GM12878 (cell line): ENCODE results near the gene C2orf80. TPM values are rescaled to one million over a fixed set of nuclear protein-coding genes. Genes with fewer than 3 reads are reported as not detected.

Experiments used
- ATAC-seq: fragments of 200-7000 bp; cut with Tn5 transposase; 3 replicates; pipeline ENCODE4 v1.9.1; 2020; ENCODE audit warnings: mild to moderate bottlenecking, moderate library complexity
- Bru-seq: library from RNA; stranded (reverse); fragments of 400-500 nt; gene quantifications from one replicate; lab custom pipeline; 2021; lab: Mats Ljungman, UMichigan
- BruChase-seq, 2 experiments: library from RNA; stranded (reverse); fragments of 400-500 nt; gene quantifications; one replicate each; lab custom pipeline; 2021; lab: Mats Ljungman, UMichigan
- BruUV-seq: library from RNA; stranded (reverse); fragments of 400-500 nt; replicated peaks from 2 replicates; lab custom pipeline; 2021; lab: Mats Ljungman, UMichigan
- CTCF ChIA-PET: fragments of 300-600 bp; sonication (Branson Sonifier 250); formaldehyde crosslinking; extraction: SDS; loops from one replicate; lab custom pipeline; 2021; ENCODE audit warnings: inconsistent platforms; lab: Yijun Ruan, JAX
- POLR2A ChIA-PET: fragments of 350-600 bp; formaldehyde crosslinking; extraction: SDS; loops from one replicate; lab custom pipeline; 2021; ENCODE audit warnings: inconsistent platforms; lab: Charles Lee
- RAD21 ChIA-PET: fragments of 300-600 bp; sonication (Branson Sonifier 250); formaldehyde crosslinking; loops from one replicate; lab custom pipeline; 2023; ENCODE audit warnings: antibody characterized with exemption; ENCODE audit not compliant: unreplicated experiment; lab: Charles Lee
- SMC1A ChIA-PET: fragments of 300-600 bp; sonication (Branson Sonifier 250); formaldehyde crosslinking; loops from one replicate; lab custom pipeline; 2023; ENCODE audit not compliant: unreplicated experiment, uncharacterized antibody; lab: Charles Lee
- DNase-seq: peaks from one replicate; pipeline ENCODE4 v3.0.0-alpha.2; 2011; ENCODE audit warnings: low read depth, low spot score
- FAIRE-seq: peaks from 3 replicates; lab custom pipeline; 2011; peaks lifted over from hg19 to GRCh38; lab: Jason Lieb, UNC
- H2AFZ ChIP-seq: 2 replicates; pipeline ENCODE4 v1.6.0; 2011; ENCODE audit warnings: low read depth, low read length, control low read depth; ENCODE audit not compliant: control insufficient read depth
- H3K27ac ChIP-seq: 2 replicates; pipeline ENCODE4 v1.5.1; 2011; ENCODE audit warnings: control low read depth; ENCODE audit not compliant: control insufficient read depth, insufficient read depth
- H3K27me3 ChIP-seq, 2 experiments: replicated peaks in 1 of 2; 2 replicates each; pipeline versions ENCODE4 v1.6.0 to v1.6.1; 2011; ENCODE audit warnings: low read length in 1 of 2; ENCODE audit not compliant: control insufficient read depth in 2 of 2, insufficient read depth in 2 of 2
- H3K36me3 ChIP-seq, 2 experiments: 2 replicates each; pipeline ENCODE4 v1.5.1; 2011; ENCODE audit warnings: low read length in 1 of 2; ENCODE audit not compliant: control insufficient read depth in 2 of 2, insufficient read depth in 2 of 2
- H3K4me1 ChIP-seq: 2 replicates; pipeline ENCODE4 v1.6.1; 2011; ENCODE audit warnings: mild to moderate bottlenecking, low read length, moderate library complexity, mixed read lengths; ENCODE audit not compliant: control insufficient read depth, insufficient read depth
- H3K4me2 ChIP-seq: 2 replicates; pipeline ENCODE4 v1.6.0; 2011; ENCODE audit warnings: control low read depth; ENCODE audit not compliant: control insufficient read depth, insufficient read depth
- H3K4me3 ChIP-seq: fragments of 200-600 bp; sonication (generic); 2 replicates; pipeline ENCODE4 v1.5.1; 2016
- H3K79me2 ChIP-seq: 2 replicates; pipeline ENCODE4 v1.6.0; 2011; ENCODE audit warnings: low read length; ENCODE audit not compliant: control insufficient read depth, insufficient read depth
- H3K9ac ChIP-seq: 2 replicates; pipeline ENCODE4 v1.8.0; 2011; ENCODE audit warnings: low read length, control low read depth, mixed read lengths; ENCODE audit not compliant: control insufficient read depth, insufficient read depth
- H3K9me3 ChIP-seq: replicated peaks from 3 replicates; pipeline ENCODE4 v1.5.1; 2011; ENCODE audit warnings: mild to moderate bottlenecking, low read length; ENCODE audit not compliant: control insufficient read depth, insufficient read depth
- H4K20me1 ChIP-seq: 2 replicates; pipeline ENCODE4 v1.6.0; 2011; ENCODE audit not compliant: control insufficient read depth, insufficient read depth
- MTA2 ChIP-seq: fragments of 450-650 bp; IDR thresholded peaks from 2 replicates; pipeline ENCODE4 v1.6.1; 2016; ENCODE audit warnings: low read depth, mild to moderate bottlenecking, moderate library complexity
- YY1 ChIP-seq: IDR thresholded peaks from 2 replicates; pipeline ENCODE4 v1.6.1; 2011; ENCODE audit warnings: low read depth, mild to moderate bottlenecking, low read length
- WGBS: methylation state at CpG from one replicate; pipeline ENCODE4 v1.1.6; 2016; ENCODE audit warnings: low lambda C conversion rate; ENCODE audit not compliant: insufficient replicate concordance, insufficient coverage; ENCODE audit errors: missing lambda C conversion rate; 5-methylcytosine and 5-hydroxymethylcytosine counted together
- in situ Hi-C: fragments of 300-500 bp; cut with MboI; formaldehyde crosslinking; loops from 9 replicates; pipeline ENCODE4 v1.14.3; 2018; ENCODE audit warnings: mixed read lengths
- intact Hi-C: fragments of 100-400 bp; cut with micrococcal nuclease; formaldehyde crosslinking; loops from one replicate; pipeline ENCODE4 v1.14.2; 2022; ENCODE audit not compliant: unreplicated experiment
- long read RNA-seq, 2 experiments: library from polyadenylated mRNA; unstranded; transcript quantifications; one replicate each; pipeline ENCODE4 v2.0.0, GENCODE V29; 2019 to 2020
- polyA minus RNA-seq, 3 experiments: library from RNA; depleted of rRNA, polyadenylated mRNA; stranded (reverse); fragments of >200 nt; gene quantifications; 2 replicates each; pipeline ENCODE4 v1.2.3, GENCODE V29; 2011
- polyA plus RNA-seq, 11 experiments: library from polyadenylated mRNA; depleted of rRNA in 4 of 11; unstranded in 6 of 11; stranded (reverse) in 5 of 11; fragments of >200 nt; fragmentation: Nextera tagmentation in 4 of 11; fragmentation: Illumina TruSeq in 1 of 11; extraction: Ambion mirVana in 4 of 11; extraction: Trizol in 1 of 11; gene quantifications; 1 replicate in 1 of 11; 2 replicates in 10 of 11; pipeline versions ENCODE4 v1.2.1 to v1.2.3, GENCODE V29; 2011 to 2016; ENCODE audit warnings: inconsistent platforms in 2 of 11, missing spikeins in 2 of 11, low read depth in 1 of 11
- total RNA-seq, 4 experiments: library from RNA; depleted of rRNA in 3 of 4; stranded (reverse); fragments of >200 nt in 3 of 4; fragmentation: Illumina TruSeq in 1 of 4; extraction: Trizol in 1 of 4; gene quantifications; 2 replicates each; pipeline versions ENCODE4 v1.2.1 to v1.2.3, GENCODE V29; 2013 to 2021
- TF ChIP-seq, protein P1 (sequence below): IDR thresholded peaks from 2 replicates; pipeline ENCODE4 v1.6.1; 2012; ENCODE audit warnings: low read depth, low read length, improper control_type of control experiment

C2orf80 gene
- not detected in 2 replicates for total RNA-seq (2013; cell fraction: nucleolus; rRNA removed)
- total RNA-seq (2014; rRNA removed) (not detected in 2 replicates), total RNA-seq (2014; rRNA removed; fragmentation: Illumina TruSeq; extraction: Trizol) (not detected in 2 replicates), total RNA-seq (2021) (not detected in 2 replicates), polyA plus RNA-seq (2011; rRNA removed) (not detected in 2 replicates), polyA plus RNA-seq (2014; fragmentation: Illumina TruSeq; extraction: Trizol) (not detected in 2 replicates), polyA plus RNA-seq (2014; fragmentation: Nextera tagmentation; extraction: Ambion mirVana) (not detected), polyA plus RNA-seq (2014; rRNA removed) (not detected in 2 replicates), polyA plus RNA-seq (2016; fragmentation: Nextera tagmentation; extraction: Ambion mirVana) (not detected), polyA minus RNA-seq (2011; rRNA and poly(A)+ RNA removed) (not detected in 2 replicates), Bru-seq, nascent RNA (not detected), BruChase-seq, experiment 1, labeled RNA remaining after a 6-hour chase (percentile 4 among the genes with signal in this experiment), BruChase-seq, experiment 2, labeled RNA remaining after a 2-hour chase (not detected)
- not detected for polyA plus RNA-seq (2011; ENCODE audit: low read depth)
- polyA plus RNA-seq (2011; cell fraction: cytosol; rRNA removed) = not detected in 2 replicates
- not detected in 2 replicates for polyA plus RNA-seq (2011; cell fraction: nucleus; rRNA removed)
- not detected in 2 replicates for polyA plus RNA-seq (2012)
- not detected in 2 replicates for polyA minus RNA-seq (2011; cell fraction: cytosol; rRNA and poly(A)+ RNA removed)
- polyA minus RNA-seq (2011; cell fraction: nucleus; rRNA and poly(A)+ RNA removed) = not detected in 2 replicates
- long read RNA-seq, experiment 1 = 0 reads
- long read RNA-seq, experiment 2 = 0 reads

DNA sequence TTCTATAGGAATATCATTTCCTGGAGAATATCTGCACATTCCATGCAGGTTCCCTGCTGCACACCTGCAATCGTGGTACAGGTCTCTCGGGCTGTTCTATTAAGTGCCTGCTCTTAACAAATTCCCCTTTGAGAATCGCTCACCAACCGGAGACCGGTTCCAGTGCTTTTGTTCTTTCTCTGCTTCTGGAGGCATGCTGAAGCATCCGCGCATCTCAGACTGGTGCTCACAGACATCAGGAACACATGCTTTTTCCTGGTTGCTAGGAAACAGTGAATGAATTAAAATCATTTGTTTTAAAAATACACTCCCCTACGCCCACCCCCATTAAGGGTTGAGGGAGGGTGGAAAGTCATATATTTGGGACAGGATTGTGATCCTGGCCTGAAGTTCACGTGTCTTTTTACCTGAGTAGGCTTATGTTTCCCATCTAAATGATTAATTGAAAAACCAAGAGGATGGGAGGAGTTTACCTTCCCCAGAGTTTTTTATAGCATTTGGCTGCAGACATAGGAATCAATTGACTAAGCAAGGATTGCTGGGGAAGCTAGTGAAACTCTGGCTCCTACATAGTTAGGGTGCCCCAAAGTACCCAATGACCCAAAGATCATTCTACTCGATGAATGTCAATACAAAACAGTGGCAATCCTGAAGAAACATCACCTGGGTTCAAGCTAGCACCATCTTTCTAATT, at the start of gene C2orf80:
C2orf80 (minus strand) TSS at position 221 of the 694 bp plus-strand sequence. CDS start 3,044 bp downstream, outside the sequence.
- Histone ChIP-seq H4K20me1 (no peaks in the 10 kb centered on the region), H3K36me3 (no peaks in the 10 kb centered on the region), H2AFZ (no peak within 1 kb of the TSS), H3K27me3 (no peaks in the 10 kb centered on the region), H3K4me2 (no peak within 1 kb of the TSS), H3K27ac (no peak within 1 kb of the TSS)
- no peak for ATAC-seq
- CTCF ChIA-PET = interaction anchor here (0.8 to 1.1 kb wide), 2 partner anchors 14 to 15 kb away, joined by 3 read pairs; no protein-coding TSS in a partner anchor
- TF ChIP-seq, protein P1, sequence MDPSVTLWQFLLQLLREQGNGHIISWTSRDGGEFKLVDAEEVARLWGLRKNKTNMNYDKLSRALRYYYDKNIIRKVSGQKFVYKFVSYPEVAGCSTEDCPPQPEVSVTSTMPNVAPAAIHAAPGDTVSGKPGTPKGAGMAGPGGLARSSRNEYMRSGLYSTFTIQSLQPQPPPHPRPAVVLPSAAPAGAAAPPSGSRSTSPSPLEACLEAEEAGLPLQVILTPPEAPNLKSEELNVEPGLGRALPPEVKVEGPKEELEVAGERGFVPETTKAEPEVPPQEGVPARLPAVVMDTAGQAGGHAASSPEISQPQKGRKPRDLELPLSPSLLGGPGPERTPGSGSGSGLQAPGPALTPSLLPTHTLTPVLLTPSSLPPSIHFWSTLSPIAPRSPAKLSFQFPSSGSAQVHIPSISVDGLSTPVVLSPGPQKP = no peak
- TF ChIP-seq YY1 = no peak
- TF ChIP-seq MTA2 = no peak
- TF ChIP-seq, all 136 proteins: peak for 0
- intact Hi-C loops (no loop called here), in situ Hi-C loops (loop anchor here (25.0 kb wide), 1 partner anchor 1022 kb away; no protein-coding TSS in a partner anchor)
- SMC1A ChIA-PET = no interaction called here
- Histone ChIP-seq H3K79me2 (no peaks in the 10 kb centered on the region), H3K4me1 (no peaks in the 10 kb centered on the region), H3K9ac (no peak within 1 kb of the TSS), H3K9me3 (no peaks in the 10 kb centered on the region), H3K4me3 (no peak within 1 kb of the TSS)
- RAD21 ChIA-PET = interaction anchor here (1.2 kb wide), 1 partner anchor 15 kb away, joined by 5 read pairs; no protein-coding TSS in a partner anchor
- 45% methylated on average over 10 of the region's 10 CpGs for WGBS
- DNase-seq (no peak), FAIRE-seq (no peak)
- POLR2A ChIA-PET = no interaction called here
- no TSS peak for BruUV-seq
